ENCODE measurements around the gene CCDC136. TPM values are rescaled to one million over a fixed set of nuclear protein-coding genes. Genes with fewer than 3 reads are reported as not detected.

Gene CCDC136
- total and polyA plus RNA-seq, 12 donors: 1.8 to 14.4 (median 8.0) TPM

DNA sequence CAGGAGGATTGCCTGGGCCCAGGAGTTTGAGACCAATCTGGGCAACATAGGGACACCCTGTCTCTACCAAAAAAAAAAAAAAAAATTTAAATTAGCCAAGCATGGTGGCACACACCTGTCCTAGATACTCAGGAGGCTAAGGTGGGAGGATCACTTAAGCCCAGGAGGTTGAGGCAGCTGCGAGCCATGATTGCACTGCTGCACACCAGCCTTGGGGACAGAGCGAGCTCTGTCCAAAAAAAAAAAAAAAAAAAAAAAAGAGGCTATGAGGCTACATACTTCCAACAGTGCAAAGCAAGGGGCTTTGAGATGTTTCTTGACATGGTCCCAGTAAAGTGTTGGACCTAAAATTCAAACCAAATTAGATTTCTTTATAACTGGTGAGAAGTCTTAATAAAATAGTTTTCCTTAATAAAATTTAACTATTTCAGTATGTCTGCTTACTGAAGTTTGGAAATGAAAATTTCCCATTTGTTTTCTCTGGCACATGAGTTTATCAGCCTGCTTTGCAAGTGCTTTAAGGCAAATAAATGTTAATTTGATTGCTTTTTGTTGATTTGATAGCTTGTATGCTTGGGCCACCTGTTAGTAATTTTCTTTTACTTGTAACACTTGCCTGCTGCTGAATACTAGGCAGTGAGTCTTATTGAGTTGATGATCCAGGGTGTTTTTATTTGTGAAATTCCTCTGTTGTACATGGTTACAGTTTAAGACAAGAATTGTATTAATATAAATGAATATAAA, 36.5 kb upstream of the CCDC136 start:
- no peak for TF ChIP-seq CTCF (IDR thresholded peaks at IDR 0.05)
- WGBS, 2 donors: 72 to 85% methylated on average over 2 of the region's 2 CpGs
- peak overlapping the region in 8 of 10 donors; percentile 7 to 70 (median 66) for H3K27ac ChIP-seq
- peaks cover 0 to 59% (median 22%) of the 10 kb centered on the region in 9 donors for H3K4me1 ChIP-seq
- intact Hi-C loops (cut with DNase I): loop anchor here in 1 of 10 donors (10.0 kb wide), 1 partner anchor 70 kb away; no protein-coding TSS in a partner anchor
- H3K36me3 ChIP-seq: peaks cover 0 to 98% (median 27%) of the 10 kb centered on the region in 9 donors
- no peak overlapping the region for H3K4me3 ChIP-seq
- DNase-seq: no peak
- no peaks in the 10 kb centered on the region for H3K9me3 ChIP-seq
- no peaks in the 10 kb centered on the region for H3K27me3 ChIP-seq
- ATAC-seq: peak in 2 of 8 donors; percentile 29 to 38

DNA sequence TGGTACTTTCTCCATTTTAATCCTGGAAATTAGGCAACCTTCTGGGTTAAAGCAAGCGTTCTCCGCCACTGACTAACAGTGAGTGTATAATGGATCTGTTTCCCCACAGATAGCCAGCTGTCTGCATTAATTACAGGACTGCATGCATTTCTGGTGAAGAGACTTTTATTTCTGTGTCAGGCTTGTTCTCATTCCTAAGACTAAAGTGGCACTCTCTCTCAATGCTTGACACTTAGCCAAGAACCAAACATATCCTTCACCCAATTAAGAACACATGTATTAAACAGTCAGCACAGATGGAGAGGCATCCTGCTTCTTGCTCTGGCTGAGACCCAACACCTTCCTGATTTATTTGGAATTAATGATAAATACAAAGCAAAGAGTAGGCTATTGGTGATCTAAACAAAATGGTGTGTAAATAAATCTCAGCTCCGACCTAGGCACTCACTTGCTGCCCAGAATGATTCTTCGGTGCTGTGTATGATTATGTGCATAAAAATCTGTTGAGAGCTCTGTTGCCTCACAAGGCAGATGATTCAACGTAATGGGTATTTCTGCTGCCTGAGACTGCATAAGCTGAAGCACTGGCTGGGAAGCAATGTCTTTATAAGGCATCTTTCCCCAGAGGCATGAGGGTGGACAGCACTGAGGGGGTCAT, 35.8 kb upstream of the CCDC136 start:
- intact Hi-C loops (cut with DNase I): loop anchor here in 1 of 10 donors (10.0 kb wide), 1 partner anchor 69 kb away; no protein-coding TSS in a partner anchor
- H3K27me3 ChIP-seq: no peaks in the 10 kb centered on the region
- H3K4me3 ChIP-seq: no peak overlapping the region
- no peaks in the 10 kb centered on the region for H3K9me3 ChIP-seq
- no peak for TF ChIP-seq CTCF (IDR thresholded peaks at IDR 0.05)
- DNase-seq (no peak), ATAC-seq (peak; percentile 40 to 78 (median 68))
- peak overlapping the region in 8 of 10 donors; percentile 17 to 70 (median 66) for H3K27ac ChIP-seq
- H3K4me1 ChIP-seq: peaks cover 0 to 59% (median 22%) of the 10 kb centered on the region in 9 donors
- peaks cover 0 to 98% (median 33%) of the 10 kb centered on the region in 9 donors for H3K36me3 ChIP-seq
- WGBS, 2 donors: 44 to 61% methylated on average over 5 of the region's 5 CpGs

- Histone ChIP-seq H3K27me3 (no peaks in the 10 kb centered on the region), H3K4me1 (peaks cover 0 to 50% (median 19%) of the 10 kb centered on the region in 9 donors), H3K27ac (peak overlapping the region in 5 of 10 donors; percentile 57 to 70 (median 69)), H3K36me3 (peaks cover 0 to 98% (median 45%) of the 10 kb centered on the region in 9 donors), H3K9me3 (no peaks in the 10 kb centered on the region), H3K4me3 (no peak overlapping the region)
- ATAC-seq: no peak
- no peak for TF ChIP-seq CTCF (IDR thresholded peaks at IDR 0.05)
- no peak for DNase-seq
- intact Hi-C loops (cut with DNase I): loop anchor here in 1 of 10 donors (10.0 kb wide), 1 partner anchor 68 kb away; no protein-coding TSS in a partner anchor
- WGBS, 2 donors: 58 to 65% methylated on average over 2 of the region's 2 CpGs
Measured at GRCh38 chr7:128757203-128757602, 34.6 kb upstream of the CCDC136 start.

DNA sequence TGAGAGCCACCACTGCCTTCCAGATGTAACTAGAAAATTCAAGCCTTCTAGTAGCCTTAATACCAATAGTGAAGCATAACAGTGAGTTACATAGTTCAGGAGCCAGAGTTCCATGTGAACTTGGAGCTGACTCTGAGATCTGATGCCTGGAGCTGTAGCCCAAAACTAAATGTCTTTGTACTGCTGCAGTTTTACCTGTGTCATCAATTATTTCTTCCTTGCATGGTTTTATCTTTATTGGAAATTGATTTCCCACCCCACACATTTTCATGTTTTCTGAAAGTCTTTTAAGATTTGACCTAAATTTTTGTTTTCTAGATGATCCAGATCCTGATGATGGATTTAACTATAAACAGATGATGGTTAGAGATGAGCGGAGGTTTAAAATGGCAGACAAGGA, 33.2 kb upstream of the CCDC136 start:
- ATAC-seq: no peak
- WGBS, 2 donors: 100% methylated on average over 1 of the region's 1 CpG
- DNase-seq: no peak
- no peak overlapping the region for H3K4me3 ChIP-seq
- no peak for TF ChIP-seq CTCF (IDR thresholded peaks at IDR 0.05)
- H3K27me3 ChIP-seq: no peaks in the 10 kb centered on the region
- intact Hi-C loops (cut with DNase I): loop anchor here in 1 of 10 donors (10.0 kb wide), 1 partner anchor 66 kb away; no protein-coding TSS in a partner anchor
- H3K9me3 ChIP-seq: no peaks in the 10 kb centered on the region
- H3K36me3 ChIP-seq: peaks cover 0 to 98% (median 50%) of the 10 kb centered on the region in 9 donors
- H3K4me1 ChIP-seq: peaks cover 0 to 38% (median 19%) of the 10 kb centered on the region in 9 donors
- no peak overlapping the region for H3K27ac ChIP-seq

Measured in heart right ventricle (tissue), 16 donors.